NOMO-1 (cell line): ENCODE measurements around the gene PRDX5.

ENCODE experiments used
- DNase-seq, 2 experiments: peaks; one replicate each; lab custom pipeline; 2025; ENCODE audit not compliant: unreplicated experiment in 2 of 2; lab: John Stamatoyannopoulos, UW

Gene PRDX5

GRCh38 chr11:64289002-64289564 lies 28.8 kb upstream of the PRDX5 start:
- no peak for DNase-seq

- no peak for DNase-seq
Observed at GRCh38 chr11:64290352-64291261, 27.3 kb upstream of the PRDX5 start.

- no peak for DNase-seq
Observed at GRCh38 chr11:64291262-64291751, 26.6 kb upstream of the PRDX5 start, which contains the start of gene KCNK4. KCNK4 (plus strand) TSS chr11:64291302; CDS start chr11:64293019, 1,717 bp downstream.

GRCh38 chr11:64291752-64292459 lies 26.0 kb upstream of the PRDX5 start:
- DNase-seq: no peak

- no peak for DNase-seq
Observed at GRCh38 chr11:64292460-64293254, 25.3 kb upstream of the PRDX5 start.

- no peak for DNase-seq
Observed at GRCh38 chr11:64294774-64295173, 23.1 kb upstream of the PRDX5 start.

- DNase-seq: no peak
Observed at GRCh38 chr11:64295760-64296159, 22.2 kb upstream of the PRDX5 start.

GRCh38 chr11:64296236-64296635 lies 21.7 kb upstream of the PRDX5 start:
- no peak for DNase-seq

GRCh38 chr11:64296830-64297698 lies 20.9 kb upstream of the PRDX5 start:
- DNase-seq: no peak

GRCh38 chr11:64297699-64298358 lies 20.1 kb upstream of the PRDX5 start:
- no peak for DNase-seq

GRCh38 chr11:64298966-64299846 lies 18.7 kb upstream of the PRDX5 start:
- DNase-seq: no peak

GRCh38 chr11:64299847-64300648 lies 17.9 kb upstream of the PRDX5 start, which contains the start of gene CATSPERZ:
CATSPERZ (plus strand) TSS chr11:64300358; CDS start chr11:64300411, 53 bp downstream.
- no peak for DNase-seq

- no peak for DNase-seq
Observed at GRCh38 chr11:64303109-64304031, 14.6 kb upstream of the PRDX5 start.

GRCh38 chr11:64304032-64304315 lies 13.9 kb upstream of the PRDX5 start:
- DNase-seq: no peak

GRCh38 chr11:64304316-64305072 lies 13.4 kb upstream of the PRDX5 start:
- peak; percentile 86 to 94 for DNase-seq
